Measurements from ENCODE around the gene STK33. TPM values are rescaled to one million over a fixed set of nuclear protein-coding genes. Genes with fewer than 3 reads are reported as not detected.

STK33 gene
- total RNA-seq, 4 donors from 2014 or later, result 1.9 to 18.9 (median 3.1) TPM

GRCh38 chr11:8408151-8408941 lies 185.7 kb downstream of the STK33 start:
- TF ChIP-seq POLR2A (IDR thresholded peaks at IDR 0.05) (no peak), CTCF (IDR thresholded peaks at IDR 0.05) (no peak)
- Histone ChIP-seq H3K4me1 (no peaks in the 10 kb centered on the region), H3K9me3 (no peaks in the 10 kb centered on the region), H3K4me3 (no peak overlapping the region), H3K36me3 (no peaks in the 10 kb centered on the region), H3K27ac (no peak overlapping the region), H3K27me3 (no peaks in the 10 kb centered on the region)
- DNase-seq, result no peak

- no peak overlapping the region for H3K27ac ChIP-seq
- no peak for DNase-seq
- no peaks in the 10 kb centered on the region for H3K27me3 ChIP-seq
- TF ChIP-seq CTCF (IDR thresholded peaks at IDR 0.05), result no peak
- TF ChIP-seq POLR2A (IDR thresholded peaks at IDR 0.05), result no peak
- no peaks in the 10 kb centered on the region for H3K9me3 ChIP-seq
- no peaks in the 10 kb centered on the region for H3K4me1 ChIP-seq
- no peak overlapping the region for H3K4me3 ChIP-seq
- H3K36me3 ChIP-seq, result no peaks in the 10 kb centered on the region
Measured at GRCh38 chr11:8403310-8403709, 190.7 kb downstream of the STK33 start.

- H3K4me3 ChIP-seq, result no peak overlapping the region
- no peaks in the 10 kb centered on the region for H3K27me3 ChIP-seq
- H3K27ac ChIP-seq, result no peak overlapping the region
- no peak for DNase-seq
- H3K36me3 ChIP-seq, result no peaks in the 10 kb centered on the region
- TF ChIP-seq POLR2A (IDR thresholded peaks at IDR 0.05), result no peak
- no peak for TF ChIP-seq CTCF (IDR thresholded peaks at IDR 0.05)
- H3K4me1 ChIP-seq, result no peaks in the 10 kb centered on the region
- no peaks in the 10 kb centered on the region for H3K9me3 ChIP-seq
Measured at GRCh38 chr11:8392886-8393285, 201.1 kb downstream of the STK33 start.

- Histone ChIP-seq H3K4me1 (no peaks in the 10 kb centered on the region), H3K9me3 (no peaks in the 10 kb centered on the region), H3K27ac (no peak overlapping the region), H3K4me3 (no peak overlapping the region), H3K36me3 (no peaks in the 10 kb centered on the region), H3K27me3 (no peaks in the 10 kb centered on the region)
- DNase-seq, result no peak
- TF ChIP-seq CTCF (IDR thresholded peaks at IDR 0.05) (no peak), POLR2A (IDR thresholded peaks at IDR 0.05) (no peak)
Measured at GRCh38 chr11:8392166-8392565, 201.9 kb downstream of the STK33 start.

GRCh38 chr11:8390851-8391612 lies 203.0 kb downstream of the STK33 start:
- Histone ChIP-seq H3K9me3 (no peaks in the 10 kb centered on the region), H3K27ac (no peak overlapping the region), H3K27me3 (no peaks in the 10 kb centered on the region), H3K36me3 (no peaks in the 10 kb centered on the region), H3K4me3 (no peak overlapping the region), H3K4me1 (no peaks in the 10 kb centered on the region)
- TF ChIP-seq CTCF (IDR thresholded peaks at IDR 0.05) (no peak), POLR2A (IDR thresholded peaks at IDR 0.05) (no peak)
- no peak for DNase-seq
